ENCODE measurements around the gene CASKIN2. TPM values are rescaled to one million over a fixed set of nuclear protein-coding genes. Genes with fewer than 3 reads are reported as not detected.

CASKIN2 gene
- total and polyA plus RNA-seq, 3 experiments from 2014 or later = 0.15 to 11.1 (median 6.9) TPM

DNA sequence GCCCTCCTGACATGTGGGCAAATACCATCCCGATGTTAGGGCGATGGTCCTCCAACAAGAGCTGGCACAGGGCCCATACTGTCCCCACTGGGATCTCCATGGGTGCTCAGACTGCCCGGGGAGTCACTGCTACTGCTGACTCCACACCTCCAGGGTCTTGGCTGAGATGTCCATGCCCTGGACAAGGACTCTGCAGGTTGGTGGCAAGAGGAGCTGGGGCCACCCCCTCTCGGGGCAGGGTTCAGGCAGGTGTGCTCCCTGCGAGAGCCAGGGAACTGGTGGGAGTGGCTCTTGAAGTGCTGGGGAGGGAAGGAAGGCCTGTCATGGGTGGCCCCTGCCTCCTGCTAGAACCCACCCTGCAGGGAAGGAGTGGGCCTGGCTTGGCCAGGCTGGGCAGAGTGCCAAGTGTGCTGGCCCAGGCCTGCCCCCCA lies 6.4 kb downstream of the CASKIN2 start:
- no peaks in the 10 kb centered on the region for H3K36me3 ChIP-seq (ENCODE audit: insufficient read depth, low read length)
- Mint-ChIP-seq H3K4me1 (peaks cover 0 to 4% (median 0%) of the 10 kb centered on the region in 3 donors), H3K27ac (peak overlapping the region in 1 of 8 donors; percentile 11), H3K36me3 (no peaks in the 10 kb centered on the region), H3K4me3 (no peak overlapping the region), H3K27me3 (peaks cover 0 to 3% of the 10 kb centered on the region in 2 donors), H3K9me3 (no peaks in the 10 kb centered on the region)
- no peak for DNase-seq
- H3K9me3 ChIP-seq (ENCODE audit: low read length) = no peaks in the 10 kb centered on the region
- H3K27ac ChIP-seq (ENCODE audit: low read depth, low read length) = no peak overlapping the region
- H3K27me3 ChIP-seq (ENCODE audit: insufficient read depth, low read length, poor library complexity, severe bottlenecking) = no peaks in the 10 kb centered on the region
- ChIA-PET CTCF (no interaction called here), POLR2A (no interaction called here)
- peaks cover 5% of the 10 kb centered on the region for H3K4me1 ChIP-seq (ENCODE audit: insufficient read depth, low read length)
- H3K4me3 ChIP-seq (ENCODE audit: low read length) = no peak overlapping the region

DNA sequence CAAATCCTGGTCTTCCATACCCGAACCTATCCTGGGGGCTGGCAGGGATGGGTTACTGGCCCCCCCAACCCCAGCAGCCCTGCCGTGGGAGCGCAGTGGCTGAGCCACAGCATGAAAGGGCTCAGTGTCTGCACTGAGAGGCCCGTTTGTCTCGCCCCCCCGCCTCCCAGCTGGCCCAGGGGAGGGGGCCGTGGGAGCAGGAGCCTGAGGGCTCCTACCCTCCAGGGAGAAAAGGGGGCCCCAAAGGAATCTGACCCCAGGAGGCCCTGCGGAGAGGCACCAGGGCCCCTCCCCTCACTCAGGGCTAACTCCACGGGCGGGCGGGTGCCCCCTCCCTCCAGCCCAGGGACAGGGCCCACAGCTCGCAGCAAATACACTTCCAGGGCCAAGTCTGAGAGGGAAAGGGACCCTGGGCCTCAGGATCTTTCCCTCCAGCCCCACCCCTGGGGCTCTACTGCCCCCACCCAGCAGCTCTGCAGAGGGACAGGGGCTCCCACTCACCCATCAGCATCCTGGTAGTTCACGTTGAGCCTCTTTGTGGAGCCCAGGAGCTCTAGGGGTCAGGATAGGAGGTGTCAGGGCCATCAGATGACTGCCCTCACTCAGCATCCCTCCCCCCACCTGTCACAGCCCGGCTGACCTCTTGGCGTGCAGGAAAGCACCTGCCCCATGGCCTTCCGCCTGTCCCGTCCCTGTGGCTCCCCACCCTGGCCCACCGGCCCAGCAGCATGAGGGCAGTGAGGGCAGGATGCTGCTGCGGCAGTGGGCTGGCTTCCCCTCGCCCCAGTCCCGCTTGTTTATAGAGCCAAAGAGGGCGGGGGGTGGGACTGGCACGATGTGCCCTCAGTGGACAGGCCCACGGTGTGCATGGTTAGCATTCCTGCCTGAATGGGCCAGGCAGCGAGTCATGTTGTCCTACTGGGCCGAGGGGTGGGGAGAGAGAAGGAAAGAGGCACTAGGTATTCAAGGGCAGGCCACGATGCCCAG lies 7.3 kb downstream of the CASKIN2 start:
- H3K36me3 Mint-ChIP-seq = no peaks in the 10 kb centered on the region
- Histone ChIP-seq H3K9me3 (ENCODE audit: low read length) (no peaks in the 10 kb centered on the region), H3K4me1 (ENCODE audit: insufficient read depth, low read length) (peaks cover 6% of the 10 kb centered on the region), H3K36me3 (ENCODE audit: insufficient read depth, low read length) (no peaks in the 10 kb centered on the region), H3K4me3 (ENCODE audit: low read length) (no peak overlapping the region), H3K27ac (ENCODE audit: low read depth, low read length) (no peak overlapping the region), H3K27me3 (ENCODE audit: insufficient read depth, low read length, poor library complexity, severe bottlenecking) (no peaks in the 10 kb centered on the region)
- no peak overlapping the region for H3K27ac Mint-ChIP-seq
- CTCF ChIA-PET = no interaction called here
- peaks cover 0 to 4% (median 0%) of the 10 kb centered on the region in 3 donors for H3K4me1 Mint-ChIP-seq
- no peak for DNase-seq
- no peaks in the 10 kb centered on the region for H3K9me3 Mint-ChIP-seq
- H3K4me3 Mint-ChIP-seq = no peak overlapping the region
- POLR2A ChIA-PET = interaction anchor here (0.6 kb wide), 2 partner anchors 321 to 387 kb away, joined by 3 read pairs; no protein-coding TSS in a partner anchor
- H3K27me3 Mint-ChIP-seq = peaks cover 0 to 3% of the 10 kb centered on the region in 2 donors

DNA sequence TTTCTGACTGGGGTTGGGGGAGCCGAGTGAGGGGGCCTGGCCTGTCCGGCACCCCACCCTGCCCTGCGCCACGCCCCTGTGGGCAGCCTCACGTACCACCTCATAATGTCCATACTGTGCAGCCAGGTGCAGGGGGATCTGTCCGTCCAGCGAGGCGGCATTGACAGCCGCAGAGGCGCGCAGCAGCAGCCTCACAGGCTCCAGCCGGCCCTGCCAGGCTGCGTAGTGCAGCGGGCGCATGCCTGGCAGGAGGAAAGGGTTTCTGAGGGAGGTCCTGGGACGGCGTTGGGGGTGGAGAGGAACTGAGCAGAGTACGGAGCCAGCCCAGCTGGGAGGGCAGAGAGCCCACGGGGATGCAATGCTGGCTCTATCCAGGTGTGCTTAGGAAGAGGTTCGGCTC lies 8.4 kb downstream of the CASKIN2 start:
- Mint-ChIP-seq H3K27me3 (peaks cover 0 to 3% of the 10 kb centered on the region in 2 donors), H3K36me3 (no peaks in the 10 kb centered on the region), H3K27ac (no peak overlapping the region), H3K4me1 (peaks cover 0 to 4% (median 0%) of the 10 kb centered on the region in 3 donors), H3K9me3 (no peaks in the 10 kb centered on the region), H3K4me3 (no peak overlapping the region)
- no peaks in the 10 kb centered on the region for H3K27me3 ChIP-seq (ENCODE audit: insufficient read depth, low read length, poor library complexity, severe bottlenecking)
- H3K27ac ChIP-seq (ENCODE audit: low read depth, low read length) = no peak overlapping the region
- H3K4me1 ChIP-seq (ENCODE audit: insufficient read depth, low read length) = peaks cover 6% of the 10 kb centered on the region
- ChIA-PET CTCF (no interaction called here), POLR2A (no interaction called here)
- no peaks in the 10 kb centered on the region for H3K9me3 ChIP-seq (ENCODE audit: low read length)
- no peak overlapping the region for H3K4me3 ChIP-seq (ENCODE audit: low read length)
- no peaks in the 10 kb centered on the region for H3K36me3 ChIP-seq (ENCODE audit: insufficient read depth, low read length)
- DNase-seq = no peak

DNA sequence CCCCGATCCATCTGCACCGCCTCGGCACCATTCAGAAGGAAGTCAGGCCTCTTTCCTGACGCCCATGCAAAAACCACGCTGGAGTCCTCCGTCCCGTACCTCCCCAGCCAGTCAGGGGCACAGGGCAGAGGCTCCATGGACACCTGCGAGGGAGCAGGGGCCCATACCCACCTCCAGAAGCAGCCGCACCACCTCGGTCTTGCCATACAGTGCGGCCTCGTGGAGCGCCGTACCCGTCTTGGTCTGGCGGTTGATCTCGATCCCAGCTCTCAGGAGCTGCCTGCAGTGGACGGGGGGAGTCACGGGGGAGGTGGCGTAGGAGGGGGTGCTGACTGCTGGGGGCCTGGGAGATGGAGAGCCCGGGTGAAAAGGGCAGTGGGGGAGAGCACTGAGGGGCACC lies 9.2 kb downstream of the CASKIN2 start:
- Mint-ChIP-seq H3K27ac (no peak overlapping the region), H3K4me3 (no peak overlapping the region), H3K4me1 (peaks cover 0 to 4% (median 0%) of the 10 kb centered on the region in 3 donors), H3K36me3 (no peaks in the 10 kb centered on the region), H3K27me3 (peaks cover 0 to 3% of the 10 kb centered on the region in 2 donors), H3K9me3 (no peaks in the 10 kb centered on the region)
- Histone ChIP-seq H3K4me1 (ENCODE audit: insufficient read depth, low read length) (peaks cover 6% of the 10 kb centered on the region), H3K4me3 (ENCODE audit: low read length) (no peak overlapping the region), H3K36me3 (ENCODE audit: insufficient read depth, low read length) (no peaks in the 10 kb centered on the region), H3K9me3 (ENCODE audit: low read length) (no peaks in the 10 kb centered on the region), H3K27ac (ENCODE audit: low read depth, low read length) (no peak overlapping the region), H3K27me3 (ENCODE audit: insufficient read depth, low read length, poor library complexity, severe bottlenecking) (no peaks in the 10 kb centered on the region)
- ChIA-PET POLR2A (no interaction called here), CTCF (interaction anchor here (2.0 kb wide), 1 partner anchor 12 kb away, joined by 7 read pairs; no protein-coding TSS in a partner anchor)
- no peak for DNase-seq

DNA sequence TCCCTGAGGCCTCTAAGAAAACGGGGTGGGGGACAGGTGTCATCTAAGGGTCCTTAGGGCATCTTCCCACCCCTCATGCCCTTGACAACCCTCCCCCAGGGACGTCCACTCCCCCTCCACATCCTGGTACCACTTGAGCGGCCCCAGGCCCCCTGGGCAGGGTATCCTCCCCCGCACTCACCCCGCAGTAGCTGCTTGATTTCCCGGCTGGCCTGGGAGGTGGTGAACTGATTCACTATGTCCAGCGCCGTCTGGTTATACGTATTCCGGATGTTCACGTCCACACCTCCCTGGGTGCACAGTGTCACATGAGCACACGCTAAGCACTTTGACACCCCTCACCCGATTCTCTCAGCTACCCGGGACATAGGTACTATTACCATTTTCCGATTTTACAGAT lies 9.7 kb downstream of the CASKIN2 start:
- Histone ChIP-seq H3K4me1 (ENCODE audit: insufficient read depth, low read length) (peaks cover 6% of the 10 kb centered on the region), H3K9me3 (ENCODE audit: low read length) (no peaks in the 10 kb centered on the region), H3K4me3 (ENCODE audit: low read length) (no peak overlapping the region), H3K27me3 (ENCODE audit: insufficient read depth, low read length, poor library complexity, severe bottlenecking) (no peaks in the 10 kb centered on the region), H3K27ac (ENCODE audit: low read depth, low read length) (no peak overlapping the region), H3K36me3 (ENCODE audit: insufficient read depth, low read length) (no peaks in the 10 kb centered on the region)
- no peaks in the 10 kb centered on the region for H3K9me3 Mint-ChIP-seq
- DNase-seq = no peak
- CTCF ChIA-PET = interaction anchor here (0.8 to 2.0 kb wide), 3 partner anchors 13 to 169 kb away, joined by 3 to 7 read pairs (median 6); no protein-coding TSS in a partner anchor
- no peak overlapping the region for H3K27ac Mint-ChIP-seq
- no peaks in the 10 kb centered on the region for H3K36me3 Mint-ChIP-seq
- peaks cover 0 to 3% of the 10 kb centered on the region in 2 donors for H3K27me3 Mint-ChIP-seq
- peaks cover 0 to 4% (median 0%) of the 10 kb centered on the region in 3 donors for H3K4me1 Mint-ChIP-seq
- H3K4me3 Mint-ChIP-seq = no peak overlapping the region
- POLR2A ChIA-PET = no interaction called here

DNA sequence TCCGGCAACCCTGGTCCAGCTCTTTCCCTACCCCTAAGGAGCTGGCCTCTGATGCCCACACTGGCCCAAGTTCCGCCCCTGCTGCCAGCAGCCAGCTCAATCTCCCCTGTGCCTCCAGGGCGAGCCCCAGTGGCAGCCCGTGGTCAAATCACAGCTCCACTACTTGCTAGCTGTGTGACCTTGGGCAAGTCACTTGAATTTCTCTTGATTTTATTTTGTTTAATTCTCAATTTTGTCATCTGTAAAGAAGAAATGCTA lies 10.3 kb downstream of the CASKIN2 start:
- H3K4me3 ChIP-seq (ENCODE audit: low read length) = no peak overlapping the region
- peaks cover 0 to 3% (median 0%) of the 10 kb centered on the region in 3 donors for H3K36me3 Mint-ChIP-seq
- no peak overlapping the region for H3K27ac ChIP-seq (ENCODE audit: low read depth, low read length)
- peak overlapping the region in 1 of 7 donors; percentile 54 for H3K4me3 Mint-ChIP-seq
- H3K9me3 Mint-ChIP-seq = no peaks in the 10 kb centered on the region
- CTCF ChIA-PET = interaction anchor here (0.7 to 2.6 kb wide), 8 partner anchors 9 to 168 kb away, joined by 3 to 8 read pairs (median 4); partner anchors contain the start of gene TSEN54
- H3K27ac Mint-ChIP-seq = no peak overlapping the region
- peaks cover 0 to 4% (median 0%) of the 10 kb centered on the region in 3 donors for H3K4me1 Mint-ChIP-seq
- peaks cover 6% of the 10 kb centered on the region for H3K4me1 ChIP-seq (ENCODE audit: insufficient read depth, low read length)
- H3K27me3 ChIP-seq (ENCODE audit: insufficient read depth, low read length, poor library complexity, severe bottlenecking) = no peaks in the 10 kb centered on the region
- H3K27me3 Mint-ChIP-seq = peaks cover 0 to 3% of the 10 kb centered on the region in 2 donors
- H3K9me3 ChIP-seq (ENCODE audit: low read length) = no peaks in the 10 kb centered on the region
- POLR2A ChIA-PET = interaction anchor here (0.8 kb wide), 1 partner anchor 20 kb away, joined by 3 read pairs; the partner anchor contains the start of gene LLGL2
- DNase-seq = no peak
- H3K36me3 ChIP-seq (ENCODE audit: insufficient read depth, low read length) = no peaks in the 10 kb centered on the region

DNA sequence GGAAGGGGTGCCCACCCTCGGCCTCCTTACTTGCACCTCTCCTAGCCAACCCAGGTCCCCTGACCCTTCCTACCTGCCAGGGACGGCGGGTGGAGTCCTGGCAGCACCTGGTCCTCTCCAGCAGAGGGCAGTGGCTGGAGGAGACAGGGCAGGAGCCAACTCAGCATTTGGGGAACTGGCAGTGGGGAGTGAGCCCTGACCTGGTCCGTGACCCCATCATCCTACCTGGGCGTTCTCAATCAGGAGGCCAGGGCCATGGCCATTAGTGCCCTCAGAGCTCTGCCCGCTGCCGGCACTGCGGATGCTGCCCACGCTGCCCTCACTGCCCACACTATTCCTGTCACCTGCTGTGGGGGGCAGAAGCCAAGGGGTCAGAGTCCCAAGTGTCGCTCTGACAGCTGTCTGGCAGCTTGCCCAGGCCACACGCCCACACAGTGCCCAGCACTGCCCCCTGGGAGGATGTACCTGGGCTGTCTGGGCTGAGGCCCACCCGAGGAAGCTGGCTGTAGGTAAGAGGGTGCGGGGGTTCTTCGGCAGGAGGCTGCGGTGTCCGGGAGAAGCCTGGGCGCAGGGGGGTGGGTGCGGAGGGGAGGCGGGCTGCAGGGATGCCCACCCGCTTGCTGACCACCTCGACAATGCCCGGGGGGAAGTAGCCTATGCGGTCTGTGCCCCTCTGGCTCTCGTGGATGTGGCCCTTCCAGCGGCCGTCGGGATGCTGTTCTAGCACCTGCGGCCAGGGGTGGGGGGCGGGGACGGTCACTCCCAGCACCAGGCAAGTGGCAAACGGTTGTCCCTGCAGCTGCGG lies 10.8 kb downstream of the CASKIN2 start:
- Mint-ChIP-seq H3K9me3 (no peaks in the 10 kb centered on the region), H3K36me3 (peaks cover 0 to 8% (median 0%) of the 10 kb centered on the region in 3 donors), H3K27me3 (peaks cover 0 to 3% of the 10 kb centered on the region in 2 donors), H3K4me1 (peaks cover 0 to 4% (median 0%) of the 10 kb centered on the region in 3 donors), H3K4me3 (peak overlapping the region in 2 of 7 donors; percentile 1 to 76), H3K27ac (no peak overlapping the region)
- H3K4me1 ChIP-seq (ENCODE audit: insufficient read depth, low read length) = peaks cover 6% of the 10 kb centered on the region
- H3K27ac ChIP-seq (ENCODE audit: low read depth, low read length) = no peak overlapping the region
- H3K36me3 ChIP-seq (ENCODE audit: insufficient read depth, low read length) = no peaks in the 10 kb centered on the region
- CTCF ChIA-PET = interaction anchor here (0.7 to 2.6 kb wide), 10 partner anchors 9 to 168 kb away, joined by 3 to 8 read pairs (median 4); partner anchors contain the start of genes LLGL2 and TSEN54
- peak; percentile 24 to 70 (median 34) for DNase-seq
- H3K9me3 ChIP-seq (ENCODE audit: low read length) = no peaks in the 10 kb centered on the region
- POLR2A ChIA-PET = interaction anchor here (0.8 kb wide), 1 partner anchor 21 kb away, joined by 3 read pairs; the partner anchor contains the start of gene LLGL2
- H3K27me3 ChIP-seq (ENCODE audit: insufficient read depth, low read length, poor library complexity, severe bottlenecking) = no peaks in the 10 kb centered on the region
- H3K4me3 ChIP-seq (ENCODE audit: low read length) = no peak overlapping the region

All from CD8-positive, alpha-beta memory T cell (primary cell).